ENCODE measurements around the gene CNTN4. TPM values are rescaled to one million over a fixed set of nuclear protein-coding genes. Genes with fewer than 3 reads are reported as not detected.

The CNTN4 gene
- total and polyA plus RNA-seq, 2 of the 8 experiments (the other 6 are each of a cell fraction or from before 2014, with no cell fraction given): 0.41 to 2.2 TPM

GRCh38 chr3:2283818-2284217 is 185.2 kb downstream of the CNTN4 start:
- H3K79me1 ChIP-seq (ENCODE audit: low read depth, low read length): no peaks in the 10 kb centered on the region
- H4K5ac ChIP-seq (ENCODE audit: insufficient read length, low read depth, low read length): no peak overlapping the region
- no peak overlapping the region for H2BK20ac ChIP-seq (ENCODE audit: low read length)
- H3K56ac ChIP-seq (replicated peaks; ENCODE audit: insufficient read length, low read depth, low read length): no peak overlapping the region
- ChIA-PET CTCF (ENCODE audit: partially characterized antibody) (no interaction called here), POLR2A (ENCODE audit: partially characterized antibody) (no interaction called here)
- H3K4me2 ChIP-seq (ENCODE audit: insufficient read depth in 1 of 2, low read depth in 2 of 2, low read length in 2 of 2): no peak overlapping the region
- no peak overlapping the region for H2AK5ac ChIP-seq (ENCODE audit: low read depth, low read length)
- no peak overlapping the region for H2BK12ac ChIP-seq (ENCODE audit: low read depth, low read length)
- H3K9me3 ChIP-seq (ENCODE audit: insufficient read depth in 2 of 2, low read depth in 1 of 2, low read length in 1 of 2): no peaks in the 10 kb centered on the region
- H2BK120ac ChIP-seq (replicated peaks; ENCODE audit: low read depth, low read length): no peak overlapping the region
- no peak overlapping the region for H3K14ac ChIP-seq (ENCODE audit: insufficient read length)
- H3K79me2 ChIP-seq (ENCODE audit: control insufficient read depth in 1 of 2, insufficient read depth in 2 of 2, low read length in 2 of 2): no peaks in the 10 kb centered on the region
- H3K23ac ChIP-seq (ENCODE audit: insufficient read length): no peak overlapping the region
- no peak overlapping the region for H4K91ac ChIP-seq (replicated peaks; ENCODE audit: insufficient read length, low read length)
- no peak overlapping the region for H2AFZ ChIP-seq (ENCODE audit: low read length)
- H3K4me3 ChIP-seq (ENCODE audit: extremely low read depth in 1 of 4, insufficient read depth in 2 of 4, low read depth in 3 of 4, low read length in 4 of 4): no peak overlapping the region
- H2BK5ac ChIP-seq (ENCODE audit: low read depth, low read length): no peak overlapping the region
- H3K4ac ChIP-seq (replicated peaks; ENCODE audit: insufficient read length, low read depth, low read length): no peak overlapping the region
- FAIRE-seq (no peak), DNase-seq (ENCODE audit: low read depth in 1 of 2, low spot score in 2 of 2) (no peak)
- H3K23me2 ChIP-seq (ENCODE audit: low read depth, low read length): no peaks in the 10 kb centered on the region
- no peaks in the 10 kb centered on the region for H3K36me3 ChIP-seq (ENCODE audit: control insufficient read depth in 2 of 4, insufficient read depth in 4 of 4, low read length in 3 of 4)
- H3K9ac ChIP-seq (replicated peaks in 1 of 4; ENCODE audit: extremely low read depth in 1 of 4, low read depth in 3 of 4, low read length in 3 of 4): no peak overlapping the region
- H3K18ac ChIP-seq (ENCODE audit: extremely low read depth, low read length): no peak overlapping the region
- H3K27me3 ChIP-seq (replicated peaks in 1 of 4; ENCODE audit: control insufficient read depth in 3 of 4, extremely low read depth in 1 of 4, insufficient read depth in 3 of 4, low read length in 3 of 4): no peaks in the 10 kb centered on the region
- H3K4me1 ChIP-seq (replicated peaks in 1 of 4; ENCODE audit: control insufficient read depth in 3 of 4, insufficient read depth in 4 of 4, low read length in 3 of 4): no peaks in the 10 kb centered on the region
- H4K20me1 ChIP-seq (replicated peaks in 1 of 2; ENCODE audit: control insufficient read depth in 1 of 2, insufficient read depth in 2 of 2, low read length in 2 of 2): no peaks in the 10 kb centered on the region
- no peak overlapping the region for H4K8ac ChIP-seq (ENCODE audit: extremely low read depth, insufficient read depth, low read length)
- H3K27ac ChIP-seq (ENCODE audit: low read depth, low read length): no peak overlapping the region
- H2BK15ac ChIP-seq (ENCODE audit: low read length): no peak overlapping the region
- no peak for TF ChIP-seq CBX5 (IDR thresholded peaks at IDR 0.05; ENCODE audit: low read depth, low read length)
- TF ChIP-seq USF2 (IDR thresholded peaks at IDR 0.05; ENCODE audit: low read length): no peak
- no peak for TF ChIP-seq SP2 (IDR thresholded peaks at IDR 0.05; ENCODE audit: low read length)
- no peak for TF ChIP-seq BRCA1 (IDR thresholded peaks at IDR 0.05; ENCODE audit: low read depth, low read length)
- no peak for TF ChIP-seq FOSL1 (IDR thresholded peaks at IDR 0.05; ENCODE audit: insufficient read depth, low read depth, low read length)
- TF ChIP-seq NRF1 (IDR thresholded peaks at IDR 0.05; ENCODE audit: low read depth, low read length): no peak
- no peak for TF ChIP-seq MAFK (IDR thresholded peaks at IDR 0.05; ENCODE audit: low read depth, low read length)
- TF ChIP-seq, protein P1, sequence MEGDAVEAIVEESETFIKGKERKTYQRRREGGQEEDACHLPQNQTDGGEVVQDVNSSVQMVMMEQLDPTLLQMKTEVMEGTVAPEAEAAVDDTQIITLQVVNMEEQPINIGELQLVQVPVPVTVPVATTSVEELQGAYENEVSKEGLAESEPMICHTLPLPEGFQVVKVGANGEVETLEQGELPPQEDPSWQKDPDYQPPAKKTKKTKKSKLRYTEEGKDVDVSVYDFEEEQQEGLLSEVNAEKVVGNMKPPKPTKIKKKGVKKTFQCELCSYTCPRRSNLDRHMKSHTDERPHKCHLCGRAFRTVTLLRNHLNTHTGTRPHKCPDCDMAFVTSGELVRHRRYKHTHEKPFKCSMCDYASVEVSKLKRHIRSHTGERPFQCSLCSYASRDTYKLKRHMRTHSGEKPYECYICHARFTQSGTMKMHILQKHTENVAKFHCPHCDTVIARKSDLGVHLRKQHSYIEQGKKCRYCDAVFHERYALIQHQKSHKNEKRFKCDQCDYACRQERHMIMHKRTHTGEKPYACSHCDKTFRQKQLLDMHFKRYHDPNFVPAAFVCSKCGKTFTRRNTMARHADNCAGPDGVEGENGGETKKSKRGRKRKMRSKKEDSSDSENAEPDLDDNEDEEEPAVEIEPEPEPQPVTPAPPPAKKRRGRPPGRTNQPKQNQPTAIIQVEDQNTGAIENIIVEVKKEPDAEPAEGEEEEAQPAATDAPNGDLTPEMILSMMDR (IDR thresholded peaks at IDR 0.05; ENCODE audit: control extremely low read depth in 1 of 3, insufficient read depth in 1 of 3, low read depth in 1 of 3, low read length in 3 of 3): no peak
- no peak for TF ChIP-seq PHF8 (conservative IDR thresholded peaks at IDR 0.05; ENCODE audit: low read depth, low read length)
- no peak for TF ChIP-seq POLR2A (IDR thresholded peaks at IDR 0.05; ENCODE audit: control extremely low read depth in 1 of 2, low read depth in 2 of 2, low read length in 2 of 2)
- no peak for TF ChIP-seq RBBP5 (IDR thresholded peaks at IDR 0.05; ENCODE audit: borderline replicate concordance, low read depth, low read length)
- TF ChIP-seq E2F6 (IDR thresholded peaks at IDR 0.05): no peak
